PC-3 (cell line): Measurements from ENCODE around the gene NTN1.

ENCODE experiments used
- EZH2 ChIP-seq: fragments of 300-600 bp; sonication (generic); IDR thresholded peaks from one replicate; pipeline ENCODE4 v1.6.1; 2017; ENCODE audit warnings: antibody characterized with exemption, mild to moderate bottlenecking, low read length; ENCODE audit not compliant: unreplicated experiment
- EZH2phosphoT487 ChIP-seq: fragments of 300-600 bp; sonication (generic); IDR thresholded peaks from 2 replicates; pipeline ENCODE4 v1.6.1; 2018; ENCODE audit warnings: mild to moderate bottlenecking, antibody characterized with exemption, low read length, borderline replicate concordance
- TF ChIP-seq, protein P1 (sequence below): fragments of 300-600 bp; sonication (generic); conservative IDR thresholded peaks from 2 replicates; pipeline ENCODE4 v1.5.1; 2017; ENCODE audit warnings: antibody characterized with exemption, low read depth, mild to moderate bottlenecking, low read length

DNA sequence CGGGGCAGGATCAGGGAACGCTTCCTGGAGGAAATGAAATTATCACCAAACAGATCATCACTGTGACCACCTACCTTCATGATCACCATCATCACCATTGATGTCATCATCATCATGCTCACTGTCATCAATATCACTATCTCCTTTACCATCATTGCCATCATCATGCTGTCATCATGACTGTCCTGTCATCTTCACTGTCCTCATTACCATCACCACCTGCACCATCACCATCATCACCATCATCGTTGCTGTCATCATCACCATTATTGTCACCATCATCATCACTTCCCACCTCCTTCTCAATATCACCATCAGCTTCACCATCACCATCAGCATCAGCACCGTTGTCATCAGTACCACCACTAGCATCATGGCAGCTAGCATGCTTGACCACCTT lies 65.3 kb downstream of the NTN1 start:
- TF ChIP-seq, protein P1, sequence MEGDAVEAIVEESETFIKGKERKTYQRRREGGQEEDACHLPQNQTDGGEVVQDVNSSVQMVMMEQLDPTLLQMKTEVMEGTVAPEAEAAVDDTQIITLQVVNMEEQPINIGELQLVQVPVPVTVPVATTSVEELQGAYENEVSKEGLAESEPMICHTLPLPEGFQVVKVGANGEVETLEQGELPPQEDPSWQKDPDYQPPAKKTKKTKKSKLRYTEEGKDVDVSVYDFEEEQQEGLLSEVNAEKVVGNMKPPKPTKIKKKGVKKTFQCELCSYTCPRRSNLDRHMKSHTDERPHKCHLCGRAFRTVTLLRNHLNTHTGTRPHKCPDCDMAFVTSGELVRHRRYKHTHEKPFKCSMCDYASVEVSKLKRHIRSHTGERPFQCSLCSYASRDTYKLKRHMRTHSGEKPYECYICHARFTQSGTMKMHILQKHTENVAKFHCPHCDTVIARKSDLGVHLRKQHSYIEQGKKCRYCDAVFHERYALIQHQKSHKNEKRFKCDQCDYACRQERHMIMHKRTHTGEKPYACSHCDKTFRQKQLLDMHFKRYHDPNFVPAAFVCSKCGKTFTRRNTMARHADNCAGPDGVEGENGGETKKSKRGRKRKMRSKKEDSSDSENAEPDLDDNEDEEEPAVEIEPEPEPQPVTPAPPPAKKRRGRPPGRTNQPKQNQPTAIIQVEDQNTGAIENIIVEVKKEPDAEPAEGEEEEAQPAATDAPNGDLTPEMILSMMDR: no peak
- TF ChIP-seq EZH2 (no peak), EZH2phosphoT487 (no peak)
